ENCODE data around the gene SYT2. TPM values are rescaled to one million over a fixed set of nuclear protein-coding genes. Genes with fewer than 3 reads are reported as not detected.

SYT2 gene
- total and polyA plus RNA-seq, 9 of the 15 experiments (the other 6 are each of a cell fraction or from before 2014, with no cell fraction given) = not detected

GRCh38 chr1:202656951-202657646 is 53.2 kb downstream of the SYT2 start (continued):
- TF ChIP-seq ZNF518B (CRISPR knock-in tag; IDR thresholded peaks at IDR 0.05) (no peak), TSC22D4 (tag; IDR thresholded peaks at IDR 0.05) (no peak), CLOCK (CRISPR knock-in tag; IDR thresholded peaks at IDR 0.05; ENCODE audit: borderline replicate concordance) (no peak), ARID1B (IDR thresholded peaks at IDR 0.05) (no peak), ZNF780A (CRISPR knock-in tag; IDR thresholded peaks at IDR 0.05) (no peak), MIER1 (IDR thresholded peaks at IDR 0.05; ENCODE audit: low read depth) (peak; percentile 94), ESRRA (IDR thresholded peaks at IDR 0.05; ENCODE audit: borderline replicate concordance, low read depth) (no peak), ZNF609 (CRISPR knock-in tag; IDR thresholded peaks at IDR 0.05; ENCODE audit: borderline replicate concordance) (0 out of 2 replicates have a peak, but pooled peaks have one; percentile 39), XRCC3 (IDR thresholded peaks at IDR 0.05) (no peak), TEAD1 (CRISPR knock-in tag; IDR thresholded peaks at IDR 0.05) (0 out of 4 replicates have a peak, but pooled peaks of 1 of the 2 experiments have one; percentile 12), EHMT2 (IDR thresholded peaks at IDR 0.05) (peak; percentile 96), E2F6 (IDR thresholded peaks at IDR 0.05; ENCODE audit: borderline replicate concordance in 1 of 2, extremely low read depth in 1 of 2, insufficient read depth in 1 of 2, insufficient read length in 1 of 2, low read depth in 1 of 2, low read length in 1 of 2, poor library complexity in 1 of 2, severe bottlenecking in 1 of 2) (peak in 1 of 2 experiments; percentile 32), ZNF23 (CRISPR knock-in tag; IDR thresholded peaks at IDR 0.05) (no peak)
